IMR-90 (cell line): ENCODE results near the gene CEP72.

Source experiments
- CTCF ChIP-seq: conservative IDR thresholded peaks from 2 replicates; pipeline ENCODE4 v1.5.1; 2012; ENCODE audit warnings: mild to moderate bottlenecking, low read depth, low read length, improper control_type of control experiment
- POLR2A ChIP-seq: IDR thresholded peaks from 2 replicates; pipeline ENCODE4 v1.6.1; 2012; ENCODE audit warnings: mild to moderate bottlenecking, low read depth, low read length

GRCh38 chr5:636951-637350 is 24.8 kb downstream of the CEP72 start:
- TF ChIP-seq CTCF (no peak), POLR2A (no peak)
